ENCODE results near the gene NAPB.

- no peak for TF ChIP-seq POLR2A (IDR thresholded peaks at IDR 0.05)
- TF ChIP-seq, protein P1, sequence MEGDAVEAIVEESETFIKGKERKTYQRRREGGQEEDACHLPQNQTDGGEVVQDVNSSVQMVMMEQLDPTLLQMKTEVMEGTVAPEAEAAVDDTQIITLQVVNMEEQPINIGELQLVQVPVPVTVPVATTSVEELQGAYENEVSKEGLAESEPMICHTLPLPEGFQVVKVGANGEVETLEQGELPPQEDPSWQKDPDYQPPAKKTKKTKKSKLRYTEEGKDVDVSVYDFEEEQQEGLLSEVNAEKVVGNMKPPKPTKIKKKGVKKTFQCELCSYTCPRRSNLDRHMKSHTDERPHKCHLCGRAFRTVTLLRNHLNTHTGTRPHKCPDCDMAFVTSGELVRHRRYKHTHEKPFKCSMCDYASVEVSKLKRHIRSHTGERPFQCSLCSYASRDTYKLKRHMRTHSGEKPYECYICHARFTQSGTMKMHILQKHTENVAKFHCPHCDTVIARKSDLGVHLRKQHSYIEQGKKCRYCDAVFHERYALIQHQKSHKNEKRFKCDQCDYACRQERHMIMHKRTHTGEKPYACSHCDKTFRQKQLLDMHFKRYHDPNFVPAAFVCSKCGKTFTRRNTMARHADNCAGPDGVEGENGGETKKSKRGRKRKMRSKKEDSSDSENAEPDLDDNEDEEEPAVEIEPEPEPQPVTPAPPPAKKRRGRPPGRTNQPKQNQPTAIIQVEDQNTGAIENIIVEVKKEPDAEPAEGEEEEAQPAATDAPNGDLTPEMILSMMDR (IDR thresholded peaks at IDR 0.05), result no peak
Measured at GRCh38 chr20:23363257-23363649, 58.0 kb downstream of the NAPB start.

Measured in transverse colon (tissue), 3 donors.